HepG2 (cell line): ENCODE results near the gene TFAP2B. TPM values are rescaled to one million over a fixed set of nuclear protein-coding genes. Genes with fewer than 3 reads are reported as not detected.

Source experiments
- ATAC-seq: fragments of 200-7000 bp; cut with Tn5 transposase; 3 replicates; pipeline ENCODE4 v1.9.1; 2020; ENCODE audit warnings: mild to moderate bottlenecking, moderate library complexity
- BruUV-seq: library from RNA; stranded (reverse); fragments of 400-500 nt; replicated peaks from 2 replicates; lab custom pipeline; 2021; lab: Mats Ljungman, UMichigan
- CTCF ChIA-PET: fragments of 300-600 bp; formaldehyde crosslinking; extraction: SDS; loops from one replicate; lab custom pipeline; 2021; ENCODE audit warnings: low total read pairs, inconsistent platforms, low intra/inter-chr PET ratio; lab: Yijun Ruan, JAX
- POLR2A ChIA-PET: fragments of 350-600 bp; sonication (Branson Sonifier 250); formaldehyde crosslinking; loops from one replicate; lab custom pipeline; 2020; ENCODE audit warnings: antibody characterized with exemption, inconsistent platforms; lab: Yijun Ruan, JAX
- DNase-seq: peaks from one replicate; pipeline ENCODE4 v3.0.0-alpha.2; 2015; ENCODE audit warnings: low spot score
- FAIRE-seq: peaks from 3 replicates; lab custom pipeline; 2011; peaks lifted over from hg19 to GRCh38; lab: Jason Lieb, UNC
- H2AFZ ChIP-seq: one replicate; pipeline ENCODE4 v1.6.1; 2011; ENCODE audit warnings: low read length, inconsistent platforms
- H3K27ac ChIP-seq: fragments of 300-600 bp; 3 replicates; pipeline ENCODE4 v1.8.0; 2011; ENCODE audit warnings: mixed run types, mild to moderate bottlenecking, mixed read lengths, low read length, inconsistent platforms; ENCODE audit not compliant: insufficient read depth; ENCODE audit errors: extremely low read length
- H3K27me3 ChIP-seq, 2 experiments: fragments of 200-600 bp in 1 of 2; 2 replicates in 1 of 2; 3 replicates in 1 of 2; pipeline versions ENCODE4 v1.6.0 to v1.8.0; 2011; ENCODE audit warnings: low read length in 2 of 2, mild to moderate bottlenecking in 2 of 2, moderate library complexity in 2 of 2, inconsistent platforms in 1 of 2; ENCODE audit not compliant: insufficient read depth in 2 of 2, control insufficient read depth in 1 of 2
- H3K36me3 ChIP-seq, 2 experiments: fragments of 200-600 bp in 1 of 2; replicated peaks in 1 of 2; 2 replicates in 1 of 2; 3 replicates in 1 of 2; pipeline versions ENCODE4 v1.5.1 to v1.8.0; 2011; ENCODE audit warnings: low read length in 2 of 2, inconsistent platforms in 1 of 2; ENCODE audit not compliant: insufficient read depth in 2 of 2, control insufficient read depth in 1 of 2
- H3K4me1 ChIP-seq: 2 replicates; pipeline ENCODE4 v1.5.1; 2012; ENCODE audit warnings: low read length, inconsistent platforms; ENCODE audit not compliant: insufficient read depth
- H3K4me2 ChIP-seq: 2 replicates; pipeline ENCODE4 v1.6.0; 2011; ENCODE audit warnings: low read depth, low read length, inconsistent platforms
- H3K4me3 ChIP-seq, 3 experiments: fragments of 200-600 bp in 1 of 3; sonication (generic), shearing (Covaris generic) in 1 of 3; replicated peaks in 1 of 3; 2 replicates each; pipeline ENCODE4 v1.5.1; 2011 to 2016; ENCODE audit warnings: low read length in 3 of 3, inconsistent platforms in 2 of 3, low read depth in 2 of 3, mild to moderate bottlenecking in 2 of 3, control low read depth in 1 of 3, mixed read lengths in 1 of 3; ENCODE audit not compliant: insufficient read depth in 1 of 3
- H3K79me2 ChIP-seq: one replicate; pipeline ENCODE4 v1.6.1; 2011; ENCODE audit warnings: low read length, inconsistent platforms; ENCODE audit not compliant: insufficient read depth
- H3K9ac ChIP-seq: 2 replicates; pipeline ENCODE4 v1.6.0; 2011; ENCODE audit warnings: mild to moderate bottlenecking, low read depth, low read length, inconsistent platforms; ENCODE audit not compliant: insufficient read depth
- H3K9me3 ChIP-seq: 2 replicates; pipeline ENCODE4 v1.5.1; 2012; ENCODE audit warnings: mild to moderate bottlenecking, low read length
- H4K20me1 ChIP-seq: 2 replicates; pipeline ENCODE4 v1.6.0; 2011; ENCODE audit warnings: inconsistent platforms, mild to moderate bottlenecking, low read length, moderate library complexity; ENCODE audit not compliant: insufficient read depth
- DDIT3 ChIP-seq: sonication (generic); formaldehyde crosslinking; IDR thresholded peaks from 2 replicates; pipeline ENCODE4 v1.4.0; 2020; ENCODE audit warnings: mild to moderate bottlenecking, missing genetic modification reagents
- FOXC1 ChIP-seq: sonication (generic); formaldehyde crosslinking; IDR thresholded peaks from 2 replicates; pipeline ENCODE4 v1.8.0; 2022; ENCODE audit warnings: mild to moderate bottlenecking, missing genetic modification reagents, borderline replicate concordance
- FOXP1 ChIP-seq, 2 experiments: fragments of 450-650 bp in 1 of 2; IDR thresholded peaks; 2 replicates each; pipeline ENCODE4 v1.6.1; 2017 to 2018; ENCODE audit warnings: antibody characterized with exemption in 1 of 2
- HNRNPLL ChIP-seq: fragments of 200-400 bp; formaldehyde crosslinking; IDR thresholded peaks from 2 replicates; pipeline ENCODE4 v1.6.1; 2017; ENCODE audit warnings: mild to moderate bottlenecking, low read depth, low read length; ENCODE audit not compliant: poor library complexity, severe bottlenecking
- HOXA7 ChIP-seq: sonication (generic); formaldehyde crosslinking; IDR thresholded peaks from 2 replicates; pipeline ENCODE4 v1.8.1; 2022; ENCODE audit warnings: mild to moderate bottlenecking, missing genetic modification reagents, moderate library complexity
- MAFF ChIP-seq: IDR thresholded peaks from 2 replicates; pipeline ENCODE4 v1.6.1; 2011; ENCODE audit warnings: low read depth, low read length, improper control_type of control experiment
- MXD1 ChIP-seq: sonication (generic); formaldehyde crosslinking; IDR thresholded peaks from 2 replicates; pipeline ENCODE4 v1.4.0; 2020; ENCODE audit warnings: mild to moderate bottlenecking, missing genetic modification reagents
- MYPOP ChIP-seq: sonication (generic); formaldehyde crosslinking; IDR thresholded peaks from 2 replicates; pipeline ENCODE4 v1.8.1; 2023; ENCODE audit warnings: mild to moderate bottlenecking, moderate library complexity, missing genetic modification reagents
- SRF ChIP-seq: IDR thresholded peaks from 2 replicates; pipeline ENCODE4 v1.6.1; 2011; ENCODE audit warnings: mild to moderate bottlenecking, low read depth, low read length, moderate library complexity
- TGIF2 ChIP-seq: IDR thresholded peaks from 2 replicates; pipeline ENCODE4 v1.6.1; 2016; ENCODE audit warnings: control low read depth, missing compliant biosample characterization
- TSC22D2 ChIP-seq: sonication (generic); formaldehyde crosslinking; IDR thresholded peaks from 2 replicates; pipeline ENCODE4 v1.5.1; 2020; ENCODE audit warnings: missing genetic modification reagents, mild to moderate bottlenecking, borderline replicate concordance
- ZNF224 ChIP-seq: sonication (generic); formaldehyde crosslinking; IDR thresholded peaks from 2 replicates; pipeline ENCODE4 v1.5.0; 2020; ENCODE audit warnings: mild to moderate bottlenecking, missing genetic modification reagents
- ZNF280B ChIP-seq: sonication (generic); formaldehyde crosslinking; IDR thresholded peaks from 2 replicates; pipeline ENCODE4 v1.5.0; 2020; ENCODE audit warnings: missing genetic modification reagents, mild to moderate bottlenecking, borderline replicate concordance
- ZNF343 ChIP-seq: sonication (generic); formaldehyde crosslinking; IDR thresholded peaks from 2 replicates; pipeline ENCODE4 v1.4.0; 2020; ENCODE audit warnings: mild to moderate bottlenecking, missing genetic modification reagents
- ZNF451 ChIP-seq: sonication (generic); formaldehyde crosslinking; IDR thresholded peaks from 2 replicates; pipeline ENCODE4 v1.5.0; 2020; ENCODE audit warnings: mild to moderate bottlenecking, missing genetic modification reagents
- ZNF460 ChIP-seq: sonication (generic); formaldehyde crosslinking; IDR thresholded peaks from 2 replicates; pipeline ENCODE4 v1.5.1; 2020; ENCODE audit warnings: missing genetic modification reagents, mild to moderate bottlenecking, borderline replicate concordance
- ZNF510 ChIP-seq: sonication (generic); formaldehyde crosslinking; IDR thresholded peaks from 2 replicates; pipeline ENCODE4 v1.4.0; 2020; ENCODE audit warnings: low read depth, mild to moderate bottlenecking, missing genetic modification reagents
- ZNF609 ChIP-seq: sonication (generic); formaldehyde crosslinking; IDR thresholded peaks from 2 replicates; pipeline ENCODE4 v1.4.0; 2020; ENCODE audit warnings: mild to moderate bottlenecking, missing genetic modification reagents, borderline replicate concordance
- WGBS: methylation state at CpG from one replicate; pipeline ENCODE4 v1.1.6; 2017; ENCODE audit warnings: low lambda C conversion rate; 5-methylcytosine and 5-hydroxymethylcytosine counted together
- in situ Hi-C: cut with HindIII; loops from 2 replicates; pipeline ENCODE4 v1.10.0; 2017; ENCODE audit warnings: low pct_unique_long_range_greater_than_20kb; ENCODE audit not compliant: extremely low pct_ligation_motif_present
- intact Hi-C: fragments of 100-400 bp; cut with micrococcal nuclease; formaldehyde crosslinking; loops from one replicate; pipeline ENCODE4 v1.10.0; 2022; ENCODE audit not compliant: unreplicated experiment
- polyA plus RNA-seq, 8 experiments: library from polyadenylated mRNA; depleted of rRNA in 3 of 8; stranded (reverse) in 7 of 8; unstranded in 1 of 8; fragments of >200 nt; fragmentation: Illumina TruSeq in 4 of 8; extraction: Trizol in 4 of 8; gene quantifications; 2 replicates each; pipeline versions ENCODE4 v1.2.1 to v1.2.3, GENCODE V29; 2011 to 2016; ENCODE audit warnings: low read depth in 4 of 8, missing spikeins in 1 of 8, mixed read lengths in 1 of 8; ENCODE audit not compliant: insufficient read depth in 1 of 8
- total RNA-seq, 5 experiments: library from RNA; depleted of rRNA; stranded (reverse); fragments of >200 nt; fragmentation: Illumina TruSeq; extraction: Trizol; gene quantifications; 2 replicates each; pipeline ENCODE4 v1.2.3, GENCODE V29; 2016; ENCODE audit warnings: low read depth in 1 of 5

Gene TFAP2B
- total and polyA plus RNA-seq, 2 of the 13 experiments (the other 11 are each of a cell fraction or from before 2014, with no cell fraction given): not detected

- H3K9ac ChIP-seq: no peak overlapping the region
- no peak overlapping the region for H2AFZ ChIP-seq
- H4K20me1 ChIP-seq: no peaks in the 10 kb centered on the region
- H3K4me2 ChIP-seq: no peak overlapping the region
- no peak for FAIRE-seq
- H3K4me3 ChIP-seq: no peak overlapping the region
- peaks cover 0 to under 1% of the 10 kb centered on the region in 2 experiments; a peak in 1 of 5 replicates for H3K27me3 ChIP-seq
- no peaks in the 10 kb centered on the region for H3K36me3 ChIP-seq
- POLR2A ChIA-PET: no interaction called here
- H3K79me2 ChIP-seq: no peaks in the 10 kb centered on the region
- no peak overlapping the region for H3K27ac ChIP-seq
- DNase-seq: no peak
- WGBS: 31% methylated on average over 10 of the region's 10 CpGs
- ATAC-seq: no peak
- in situ Hi-C loops: no loop called here
- CTCF ChIA-PET: no interaction called here
- no TSS peak for BruUV-seq
- no peaks in the 10 kb centered on the region for H3K9me3 ChIP-seq
- H3K4me1 ChIP-seq: no peaks in the 10 kb centered on the region
- intact Hi-C loops: no loop called here
- TF ChIP-seq ZNF343 (CRISPR knock-in tag) (no peak), SRF (no peak), ZNF451 (no peak), ZNF460 (CRISPR knock-in tag) (no peak), ZNF510 (no peak), MXD1 (no peak), MYPOP (CRISPR knock-in tag) (no peak), FOXP1 (IDR thresholded peaks at IDR 0.05) (no peak), FOXP1 (CRISPR knock-in tag; IDR thresholded peaks at IDR 0.05) (no peak), HOXA7 (no peak), ZNF280B (no peak), DDIT3 (CRISPR knock-in tag) (no peak), ZNF609 (no peak), FOXC1 (CRISPR knock-in tag) (no peak), MAFF (no peak), TSC22D2 (no peak), TGIF2 (CRISPR knock-in tag) (no peak), HNRNPLL (no peak), ZNF224 (CRISPR knock-in tag) (no peak)
Measured at GRCh38 chr6:50831186-50831585, 12.5 kb downstream of the TFAP2B start.
